Neural cell (in vitro differentiated cells): ENCODE measurements around the gene SAMD10.

Experiments
- EP300 ChIP-seq: fragments of 450-650 bp; conservative IDR thresholded peaks from 2 replicates; pipeline ENCODE4 v1.6.1; 2014; ENCODE audit warnings: antibody characterized with exemption, mild to moderate bottlenecking, moderate library complexity; ENCODE audit not compliant: poor library complexity, severe bottlenecking
- EZH2 ChIP-seq: fragments of 200-600, 300-800 bp; shearing (Covaris generic), sonication (generic); IDR thresholded peaks from 2 replicates; pipeline ENCODE4 v1.6.1; 2014; ENCODE audit warnings: antibody characterized with exemption, low read length, borderline replicate concordance, mild to moderate bottlenecking; ENCODE audit not compliant: insufficient read depth, poor library complexity, severe bottlenecking
- POLR2AphosphoS5 ChIP-seq: IDR thresholded peaks from 2 replicates; pipeline ENCODE4 v1.6.1; 2012
- TF ChIP-seq, protein P1 (sequence below): IDR thresholded peaks from 2 replicates; pipeline ENCODE4 v1.6.1; 2012; ENCODE audit warnings: borderline replicate concordance

DNA sequence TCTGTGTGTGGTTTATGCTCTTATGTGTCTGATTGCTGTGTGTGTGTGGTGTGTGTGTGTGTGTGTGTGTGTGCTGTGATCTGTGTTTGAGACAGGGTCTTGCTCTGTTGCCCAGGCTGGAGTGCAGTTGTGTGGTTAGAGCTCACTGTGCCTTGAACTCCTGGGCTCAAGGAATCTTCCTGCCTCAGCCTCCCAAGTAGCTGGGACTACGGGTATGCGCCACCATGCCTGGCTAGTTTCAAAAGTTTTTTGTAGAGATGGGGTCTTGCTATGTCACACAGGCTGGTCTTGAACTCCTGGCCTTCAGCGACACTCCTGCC is 6.3 kb downstream of the SAMD10 start:
- TF ChIP-seq, protein P1, sequence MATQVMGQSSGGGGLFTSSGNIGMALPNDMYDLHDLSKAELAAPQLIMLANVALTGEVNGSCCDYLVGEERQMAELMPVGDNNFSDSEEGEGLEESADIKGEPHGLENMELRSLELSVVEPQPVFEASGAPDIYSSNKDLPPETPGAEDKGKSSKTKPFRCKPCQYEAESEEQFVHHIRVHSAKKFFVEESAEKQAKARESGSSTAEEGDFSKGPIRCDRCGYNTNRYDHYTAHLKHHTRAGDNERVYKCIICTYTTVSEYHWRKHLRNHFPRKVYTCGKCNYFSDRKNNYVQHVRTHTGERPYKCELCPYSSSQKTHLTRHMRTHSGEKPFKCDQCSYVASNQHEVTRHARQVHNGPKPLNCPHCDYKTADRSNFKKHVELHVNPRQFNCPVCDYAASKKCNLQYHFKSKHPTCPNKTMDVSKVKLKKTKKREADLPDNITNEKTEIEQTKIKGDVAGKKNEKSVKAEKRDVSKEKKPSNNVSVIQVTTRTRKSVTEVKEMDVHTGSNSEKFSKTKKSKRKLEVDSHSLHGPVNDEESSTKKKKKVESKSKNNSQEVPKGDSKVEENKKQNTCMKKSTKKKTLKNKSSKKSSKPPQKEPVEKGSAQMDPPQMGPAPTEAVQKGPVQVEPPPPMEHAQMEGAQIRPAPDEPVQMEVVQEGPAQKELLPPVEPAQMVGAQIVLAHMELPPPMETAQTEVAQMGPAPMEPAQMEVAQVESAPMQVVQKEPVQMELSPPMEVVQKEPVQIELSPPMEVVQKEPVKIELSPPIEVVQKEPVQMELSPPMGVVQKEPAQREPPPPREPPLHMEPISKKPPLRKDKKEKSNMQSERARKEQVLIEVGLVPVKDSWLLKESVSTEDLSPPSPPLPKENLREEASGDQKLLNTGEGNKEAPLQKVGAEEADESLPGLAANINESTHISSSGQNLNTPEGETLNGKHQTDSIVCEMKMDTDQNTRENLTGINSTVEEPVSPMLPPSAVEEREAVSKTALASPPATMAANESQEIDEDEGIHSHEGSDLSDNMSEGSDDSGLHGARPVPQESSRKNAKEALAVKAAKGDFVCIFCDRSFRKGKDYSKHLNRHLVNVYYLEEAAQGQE: no peak
- no peak for TF ChIP-seq EZH2
- TF ChIP-seq EP300: no peak
- no peak for TF ChIP-seq POLR2AphosphoS5
